ENCODE data around the gene EYA4.

EYA4 gene

GRCh38 chr6:133426038-133426437 lies 184.9 kb downstream of the EYA4 start:
- Histone ChIP-seq H3K36me3 (replicated peaks; ENCODE audit: insufficient read depth, low read length) (no peaks in the 10 kb centered on the region), H3K4me1 (ENCODE audit: low read length) (no peaks in the 10 kb centered on the region)

GRCh38 chr6:133428295-133428694 lies 187.1 kb downstream of the EYA4 start:
- H3K27ac ChIP-seq (ENCODE audit: low read length), result no peak overlapping the region
- H3K9me3 ChIP-seq (replicated peaks; ENCODE audit: insufficient read depth, low read length), result no peaks in the 10 kb centered on the region
- H3K9ac ChIP-seq (ENCODE audit: low read length), result no peak overlapping the region
- no peaks in the 10 kb centered on the region for H3F3A ChIP-seq (ENCODE audit: insufficient read depth, low read length)
- H2AFZ ChIP-seq (ENCODE audit: low read length), result no peak overlapping the region
- no peaks in the 10 kb centered on the region for H3K79me2 ChIP-seq (ENCODE audit: low read length)
- no peak for DNase-seq
- no peaks in the 10 kb centered on the region for H4K20me1 ChIP-seq (ENCODE audit: insufficient read depth, low read length)
- H3K4me3 ChIP-seq (ENCODE audit: low read length), result no peak overlapping the region
- H3K36me3 ChIP-seq (replicated peaks; ENCODE audit: insufficient read depth, low read length), result no peaks in the 10 kb centered on the region
- H3K4me1 ChIP-seq (ENCODE audit: low read length), result no peaks in the 10 kb centered on the region
- H3K9me2 ChIP-seq (replicated peaks; ENCODE audit: insufficient read depth, low read length), result no peaks in the 10 kb centered on the region
- no peaks in the 10 kb centered on the region for H3K27me3 ChIP-seq (replicated peaks; ENCODE audit: insufficient read depth, low read length)
- H3K4me2 ChIP-seq (ENCODE audit: low read depth, low read length), result no peak overlapping the region
- TF ChIP-seq CTCF (IDR thresholded peaks at IDR 0.05; ENCODE audit: low read length), result no peak

More at GRCh38 chr6:133426038-133426437, 184.9 kb downstream of the EYA4 start:
- H2AFZ ChIP-seq (ENCODE audit: low read length), result no peak overlapping the region
- no peaks in the 10 kb centered on the region for H3K9me3 ChIP-seq (replicated peaks; ENCODE audit: insufficient read depth, low read length)
- no peaks in the 10 kb centered on the region for H3K79me2 ChIP-seq (ENCODE audit: low read length)
- no peaks in the 10 kb centered on the region for H4K20me1 ChIP-seq (ENCODE audit: insufficient read depth, low read length)
- H3F3A ChIP-seq (ENCODE audit: insufficient read depth, low read length), result no peaks in the 10 kb centered on the region
- no peak overlapping the region for H3K9ac ChIP-seq (ENCODE audit: low read length)
- no peak overlapping the region for H3K27ac ChIP-seq (ENCODE audit: low read length)
- H3K9me2 ChIP-seq (replicated peaks; ENCODE audit: insufficient read depth, low read length), result no peaks in the 10 kb centered on the region
- no peak overlapping the region for H3K4me3 ChIP-seq (ENCODE audit: low read length)
- no peak for DNase-seq
- H3K4me2 ChIP-seq (ENCODE audit: low read depth, low read length), result no peak overlapping the region
- no peaks in the 10 kb centered on the region for H3K27me3 ChIP-seq (replicated peaks; ENCODE audit: insufficient read depth, low read length)
- TF ChIP-seq CTCF (IDR thresholded peaks at IDR 0.05; ENCODE audit: low read length), result no peak
- TF ChIP-seq EZH2 (optimal IDR thresholded peaks at IDR 0.05; ENCODE audit: low read depth, low read length), result no peak
- TF ChIP-seq EZH2phosphoT487 (IDR thresholded peaks at IDR 0.05; ENCODE audit: low read length), result no peak

- Histone ChIP-seq H3K27ac (ENCODE audit: low read length) (no peak overlapping the region), H3K36me3 (replicated peaks; ENCODE audit: insufficient read depth, low read length) (no peaks in the 10 kb centered on the region), H3K27me3 (replicated peaks; ENCODE audit: insufficient read depth, low read length) (no peaks in the 10 kb centered on the region), H3K9me2 (replicated peaks; ENCODE audit: insufficient read depth, low read length) (no peaks in the 10 kb centered on the region), H3K9me3 (replicated peaks; ENCODE audit: insufficient read depth, low read length) (no peaks in the 10 kb centered on the region), H3K79me2 (ENCODE audit: low read length) (no peaks in the 10 kb centered on the region), H2AFZ (ENCODE audit: low read length) (no peak overlapping the region), H3F3A (ENCODE audit: insufficient read depth, low read length) (no peaks in the 10 kb centered on the region), H3K9ac (ENCODE audit: low read length) (no peak overlapping the region), H4K20me1 (ENCODE audit: insufficient read depth, low read length) (no peaks in the 10 kb centered on the region), H3K4me1 (ENCODE audit: low read length) (no peaks in the 10 kb centered on the region), H3K4me2 (ENCODE audit: low read depth, low read length) (no peak overlapping the region), H3K4me3 (ENCODE audit: low read length) (no peak overlapping the region)
- no peak for DNase-seq
- TF ChIP-seq EZH2phosphoT487 (IDR thresholded peaks at IDR 0.05; ENCODE audit: low read length), result no peak
- no peak for TF ChIP-seq CTCF (IDR thresholded peaks at IDR 0.05; ENCODE audit: low read length)
- TF ChIP-seq EZH2 (optimal IDR thresholded peaks at IDR 0.05; ENCODE audit: low read depth, low read length), result no peak
These were observed 189.4 kb downstream of the EYA4 start for GRCh38 chr6:133430530-133430929.

Data from MM.1S (cell line).